ENCODE data around the gene TANGO6. TPM values are rescaled to one million over a fixed set of nuclear protein-coding genes. Genes with fewer than 3 reads are reported as not detected.

TANGO6 gene
- total RNA-seq, 1 donor from 2014 or later = 12.8 TPM

DNA sequence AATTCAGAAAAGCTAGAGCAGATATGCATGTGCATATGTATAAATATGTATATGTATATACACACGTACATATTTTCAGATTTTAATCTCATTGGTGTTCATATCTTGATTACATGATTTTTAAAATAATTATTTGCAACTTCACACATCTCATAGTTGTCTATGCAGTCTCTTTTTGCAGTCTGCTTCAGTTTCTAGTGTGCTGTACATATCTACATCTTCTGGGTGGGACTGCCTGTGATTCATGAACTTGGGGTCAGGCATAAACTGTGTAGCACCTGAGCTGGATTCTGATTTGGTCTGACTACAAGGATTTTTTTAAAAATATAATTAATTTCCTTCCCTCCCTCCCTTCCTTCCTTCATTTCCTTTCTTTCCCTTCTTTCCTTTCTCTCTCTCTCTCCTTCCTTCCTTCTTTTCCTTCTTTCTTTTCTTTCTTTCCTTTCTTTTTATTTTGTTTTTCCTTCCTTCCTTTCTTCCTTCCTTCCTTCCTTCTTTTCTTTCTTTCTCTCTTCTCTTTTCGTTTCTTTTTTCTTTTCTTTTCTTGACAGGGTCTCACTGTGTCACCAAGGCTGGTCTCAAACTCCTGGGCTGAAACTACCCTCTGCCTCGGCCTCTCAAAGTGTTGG lies 96.5 kb downstream of the TANGO6 start:
- no peak overlapping the region for H3K4me3 ChIP-seq
- H3K9me3 ChIP-seq (ENCODE audit: low read depth) = peaks cover 9% of the 10 kb centered on the region
- no peaks in the 10 kb centered on the region for H3K27me3 Mint-ChIP-seq (ENCODE audit: insufficient read depth, low read depth)
- H3K9me3 Mint-ChIP-seq = peaks cover 12% of the 10 kb centered on the region
- no peaks in the 10 kb centered on the region for H3F3A ChIP-seq (ENCODE audit: low read depth)
- H3K4me3 Mint-ChIP-seq = no peak overlapping the region
- H3K27ac Mint-ChIP-seq = no peak overlapping the region
- H3K36me3 Mint-ChIP-seq = peaks cover 3% of the 10 kb centered on the region
- H4K20me1 ChIP-seq (ENCODE audit: low read depth) = no peaks in the 10 kb centered on the region
- H2AFZ ChIP-seq (replicated peaks) = no peak overlapping the region
- no peaks in the 10 kb centered on the region for H3K4me1 ChIP-seq
- H3K4me1 Mint-ChIP-seq = no peaks in the 10 kb centered on the region
- no peak overlapping the region for H3K27ac ChIP-seq
- H3K4me2 ChIP-seq = no peak overlapping the region
- TF ChIP-seq EZH2phosphoT487 (IDR thresholded peaks at IDR 0.05) (no peak), EZH2 (IDR thresholded peaks at IDR 0.05) (no peak)
- TF ChIP-seq, protein P1, sequence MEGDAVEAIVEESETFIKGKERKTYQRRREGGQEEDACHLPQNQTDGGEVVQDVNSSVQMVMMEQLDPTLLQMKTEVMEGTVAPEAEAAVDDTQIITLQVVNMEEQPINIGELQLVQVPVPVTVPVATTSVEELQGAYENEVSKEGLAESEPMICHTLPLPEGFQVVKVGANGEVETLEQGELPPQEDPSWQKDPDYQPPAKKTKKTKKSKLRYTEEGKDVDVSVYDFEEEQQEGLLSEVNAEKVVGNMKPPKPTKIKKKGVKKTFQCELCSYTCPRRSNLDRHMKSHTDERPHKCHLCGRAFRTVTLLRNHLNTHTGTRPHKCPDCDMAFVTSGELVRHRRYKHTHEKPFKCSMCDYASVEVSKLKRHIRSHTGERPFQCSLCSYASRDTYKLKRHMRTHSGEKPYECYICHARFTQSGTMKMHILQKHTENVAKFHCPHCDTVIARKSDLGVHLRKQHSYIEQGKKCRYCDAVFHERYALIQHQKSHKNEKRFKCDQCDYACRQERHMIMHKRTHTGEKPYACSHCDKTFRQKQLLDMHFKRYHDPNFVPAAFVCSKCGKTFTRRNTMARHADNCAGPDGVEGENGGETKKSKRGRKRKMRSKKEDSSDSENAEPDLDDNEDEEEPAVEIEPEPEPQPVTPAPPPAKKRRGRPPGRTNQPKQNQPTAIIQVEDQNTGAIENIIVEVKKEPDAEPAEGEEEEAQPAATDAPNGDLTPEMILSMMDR (IDR thresholded peaks at IDR 0.05) = no peak
- H3K79me2 ChIP-seq (ENCODE audit: low read depth) = no peaks in the 10 kb centered on the region
- H3K27me3 ChIP-seq = no peaks in the 10 kb centered on the region
- DNase-seq (ENCODE audit: low spot score) = no peak
- no peak overlapping the region for H3K9ac ChIP-seq
- no peaks in the 10 kb centered on the region for H3K36me3 ChIP-seq

DNA sequence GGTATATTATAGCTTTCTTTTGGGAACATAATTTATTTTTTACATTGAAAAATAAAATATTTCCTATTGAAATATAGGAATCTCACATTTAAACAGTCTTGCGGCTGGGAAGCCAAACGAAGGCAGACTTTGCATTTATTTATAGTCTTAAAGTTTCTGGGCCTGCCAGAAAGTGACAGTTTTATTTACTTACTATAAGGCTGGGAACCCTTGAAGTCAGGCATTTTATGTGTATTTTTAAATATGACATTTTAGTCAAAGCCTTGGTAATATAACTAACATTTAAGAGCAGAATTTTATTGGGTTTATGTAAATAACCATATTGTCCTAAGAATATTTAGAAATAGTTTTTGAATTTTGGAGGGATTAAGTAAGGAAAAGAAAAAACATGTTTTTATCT lies 97.5 kb downstream of the TANGO6 start:
- Histone ChIP-seq H3K9ac (no peak overlapping the region), H3K4me1 (no peaks in the 10 kb centered on the region), H4K20me1 (ENCODE audit: low read depth) (no peaks in the 10 kb centered on the region), H3K4me2 (no peak overlapping the region), H3K36me3 (no peaks in the 10 kb centered on the region), H3K79me2 (ENCODE audit: low read depth) (no peaks in the 10 kb centered on the region), H3K9me3 (ENCODE audit: low read depth) (peaks cover 9% of the 10 kb centered on the region), H3K27ac (no peak overlapping the region), H3K27me3 (no peaks in the 10 kb centered on the region), H3K4me3 (no peak overlapping the region), H2AFZ (replicated peaks) (no peak overlapping the region), H3F3A (ENCODE audit: low read depth) (no peaks in the 10 kb centered on the region)
- peaks cover 3% of the 10 kb centered on the region for H3K36me3 Mint-ChIP-seq
- H3K27me3 Mint-ChIP-seq (ENCODE audit: insufficient read depth, low read depth) = no peaks in the 10 kb centered on the region
- no peaks in the 10 kb centered on the region for H3K4me1 Mint-ChIP-seq
- TF ChIP-seq EZH2phosphoT487 (IDR thresholded peaks at IDR 0.05) (no peak), EZH2 (IDR thresholded peaks at IDR 0.05) (no peak)
- TF ChIP-seq, protein P1 (IDR thresholded peaks at IDR 0.05) = no peak
- DNase-seq (ENCODE audit: low spot score) = no peak
- no peak overlapping the region for H3K4me3 Mint-ChIP-seq
- peaks cover 15% of the 10 kb centered on the region for H3K9me3 Mint-ChIP-seq
- no peak overlapping the region for H3K27ac Mint-ChIP-seq

DNA sequence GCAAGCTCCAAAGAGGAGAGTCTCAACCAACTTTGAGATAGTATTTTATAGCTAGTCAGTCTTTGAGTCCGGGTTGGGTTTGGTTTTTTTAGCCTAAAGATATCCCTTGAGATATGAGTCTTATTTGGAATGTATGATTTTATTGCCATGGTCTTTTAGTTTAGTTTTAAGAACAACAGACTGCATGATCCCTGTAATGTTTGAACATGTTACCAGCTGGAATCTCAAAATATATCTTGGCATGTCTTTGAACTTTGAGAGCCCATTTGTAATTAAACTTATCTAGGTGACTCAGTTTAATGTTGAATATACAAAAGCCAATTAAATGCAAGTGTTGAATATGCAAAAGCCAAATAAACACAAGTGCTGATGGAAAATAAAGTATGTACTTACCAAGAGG lies 100.6 kb downstream of the TANGO6 start:
- H3K27ac Mint-ChIP-seq = no peak overlapping the region
- no peaks in the 10 kb centered on the region for H3K4me1 Mint-ChIP-seq

More for the DNA sequence above, 100.6 kb downstream of the TANGO6 start:
- Histone ChIP-seq H3K27me3 (no peaks in the 10 kb centered on the region), H4K20me1 (ENCODE audit: low read depth) (no peaks in the 10 kb centered on the region), H3K79me2 (ENCODE audit: low read depth) (no peaks in the 10 kb centered on the region), H3K4me1 (no peaks in the 10 kb centered on the region), H3F3A (ENCODE audit: low read depth) (no peaks in the 10 kb centered on the region), H3K4me2 (no peak overlapping the region), H3K9ac (no peak overlapping the region), H3K27ac (no peak overlapping the region), H2AFZ (replicated peaks) (no peak overlapping the region), H3K9me3 (ENCODE audit: low read depth) (peaks cover 9% of the 10 kb centered on the region), H3K4me3 (no peak overlapping the region), H3K36me3 (no peaks in the 10 kb centered on the region)
- Mint-ChIP-seq H3K36me3 (peaks cover 3% of the 10 kb centered on the region), H3K27me3 (ENCODE audit: insufficient read depth, low read depth) (no peaks in the 10 kb centered on the region), H3K9me3 (peaks cover 16% of the 10 kb centered on the region), H3K4me3 (no peak overlapping the region)
- TF ChIP-seq, protein P1 (IDR thresholded peaks at IDR 0.05) = no peak
- TF ChIP-seq EZH2phosphoT487 (IDR thresholded peaks at IDR 0.05) (no peak), EZH2 (IDR thresholded peaks at IDR 0.05) (no peak)
- DNase-seq (ENCODE audit: low spot score) = no peak
